HepG2 (cell line): ENCODE measurements around the gene ASL. TPM values are rescaled to one million over a fixed set of nuclear protein-coding genes. Genes with fewer than 3 reads are reported as not detected.
A peak's percentile ranks its signal among the peaks of the same experiment; 100 is the strongest.

ENCODE experiments used
- CREM ChIP-seq, 2 experiments: sonication (generic) in 1 of 2; formaldehyde crosslinking in 1 of 2; IDR thresholded peaks; 2 replicates each; pipeline versions ENCODE4 v1.4.0 to v1.6.1; 2016 to 2020; ENCODE audit warnings: antibody characterized with exemption in 1 of 2, mild to moderate bottlenecking in 1 of 2, missing genetic modification reagents in 1 of 2
- DNMT3B ChIP-seq: conservative IDR thresholded peaks from 2 replicates; pipeline ENCODE4 v1.6.1; 2016; ENCODE audit warnings: missing biosample characterization, control low read depth
- KDM3A ChIP-seq: IDR thresholded peaks from 2 replicates; pipeline ENCODE4 v1.6.1; 2018; ENCODE audit warnings: low read depth, missing compliant biosample characterization
- MXI1 ChIP-seq: IDR thresholded peaks from 3 replicates; pipeline ENCODE4 v1.6.1; 2012; ENCODE audit warnings: low read depth, low read length, inconsistent platforms, borderline replicate concordance
- NCOA2 ChIP-seq: sonication (generic); formaldehyde crosslinking; IDR thresholded peaks from 2 replicates; pipeline ENCODE4 v1.8.0; 2022; ENCODE audit warnings: inconsistent platforms
- SMAD3 ChIP-seq: sonication (generic); formaldehyde crosslinking; IDR thresholded peaks from 2 replicates; pipeline ENCODE4 v1.4.0; 2020; ENCODE audit warnings: missing genetic modification reagents
- YEATS2 ChIP-seq: sonication (generic); formaldehyde crosslinking; IDR thresholded peaks from 2 replicates; pipeline ENCODE4 v1.4.0; 2020; ENCODE audit warnings: missing genetic modification reagents, borderline replicate concordance
- ZFX ChIP-seq: sonication (generic); formaldehyde crosslinking; IDR thresholded peaks from 2 replicates; pipeline ENCODE4 v1.4.0; 2020; ENCODE audit warnings: mild to moderate bottlenecking, low read depth, missing genetic modification reagents, moderate library complexity
- ZNF460 ChIP-seq: sonication (generic); formaldehyde crosslinking; IDR thresholded peaks from 2 replicates; pipeline ENCODE4 v1.5.1; 2020; ENCODE audit warnings: missing genetic modification reagents, mild to moderate bottlenecking, borderline replicate concordance
- ZNF652 ChIP-seq: IDR thresholded peaks from 2 replicates; pipeline ENCODE4 v1.6.1; 2016; ENCODE audit warnings: low read depth, borderline replicate concordance
- ZNF839 ChIP-seq: sonication (generic); formaldehyde crosslinking; IDR thresholded peaks from 2 replicates; pipeline ENCODE4 v1.4.0; 2020; ENCODE audit warnings: missing genetic modification reagents, mild to moderate bottlenecking, borderline replicate concordance
- polyA plus RNA-seq, 8 experiments: library from polyadenylated mRNA; depleted of rRNA in 3 of 8; stranded (reverse) in 7 of 8; unstranded in 1 of 8; fragments of >200 nt; fragmentation: Illumina TruSeq in 4 of 8; extraction: Trizol in 4 of 8; gene quantifications; 2 replicates each; pipeline versions ENCODE4 v1.2.1 to v1.2.3, GENCODE V29; 2011 to 2016; ENCODE audit warnings: low read depth in 4 of 8, missing spikeins in 1 of 8, mixed read lengths in 1 of 8; ENCODE audit not compliant: insufficient read depth in 1 of 8
- total RNA-seq, 5 experiments: library from RNA; depleted of rRNA; stranded (reverse); fragments of >200 nt; fragmentation: Illumina TruSeq; extraction: Trizol; gene quantifications; 2 replicates each; pipeline ENCODE4 v1.2.3, GENCODE V29; 2016; ENCODE audit warnings: low read depth in 1 of 5
- TF ChIP-seq, protein P1 (sequence below): IDR thresholded peaks from 2 replicates; pipeline ENCODE4 v1.6.1; 2016; ENCODE audit warnings: mild to moderate bottlenecking
- TF ChIP-seq, protein P2 (sequence below): sonication (generic); formaldehyde crosslinking; IDR thresholded peaks from 2 replicates; pipeline ENCODE4 v1.8.0; 2022; ENCODE audit warnings: missing genetic modification reagents, mild to moderate bottlenecking, inconsistent platforms, borderline replicate concordance
- TF ChIP-seq, protein P3 (sequence below): sonication (generic); formaldehyde crosslinking; IDR thresholded peaks from 2 replicates; pipeline ENCODE4 v1.5.0; 2020; ENCODE audit warnings: mild to moderate bottlenecking, missing genetic modification reagents
- TF ChIP-seq, protein P4 (sequence below): IDR thresholded peaks from 2 replicates; pipeline ENCODE4 v1.6.1; 2016; ENCODE audit warnings: low read depth
- TF ChIP-seq, protein P5 (sequence below): sonication (generic); formaldehyde crosslinking; IDR thresholded peaks from 2 replicates; pipeline ENCODE4 v1.4.0; 2020; ENCODE audit warnings: missing genetic modification reagents
- TF ChIP-seq, protein P6 (sequence below): IDR thresholded peaks from 2 replicates; pipeline ENCODE4 v1.6.1; 2018; ENCODE audit warnings: missing genetic modification reagents
- TF ChIP-seq, protein P7 (sequence below): sonication (generic); formaldehyde crosslinking; IDR thresholded peaks from 2 replicates; pipeline ENCODE4 v1.4.0; 2020; ENCODE audit warnings: missing genetic modification reagents

ASL gene
- total and polyA plus RNA-seq, 2 of the 13 experiments (the other 11 are each of a cell fraction or from before 2014, with no cell fraction given) = 71.4 to 96.5 TPM

DNA sequence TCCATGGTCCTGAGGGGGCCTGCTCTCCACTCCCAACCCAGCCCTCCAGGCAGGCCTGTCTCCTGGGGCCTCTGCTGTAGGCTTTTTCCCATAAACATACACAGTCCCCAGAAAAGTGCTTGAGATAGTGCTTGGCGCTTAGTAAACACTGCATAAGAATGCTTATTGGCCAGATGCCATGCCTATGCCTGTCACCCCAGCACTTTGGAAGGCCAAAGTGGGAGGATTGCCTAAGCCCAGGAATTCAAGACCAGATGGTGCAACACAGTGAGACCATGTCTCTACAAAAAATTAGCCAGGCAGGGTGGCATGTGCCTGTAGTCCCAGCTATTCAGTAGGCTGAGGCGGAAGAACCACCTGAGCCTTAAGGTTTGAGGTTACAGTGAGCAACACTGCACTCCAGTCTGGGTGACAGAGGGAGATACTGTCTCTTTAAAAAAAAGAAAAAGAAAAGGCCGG is 24.6 kb upstream of the ASL start (continued):
- TF ChIP-seq, protein P1, sequence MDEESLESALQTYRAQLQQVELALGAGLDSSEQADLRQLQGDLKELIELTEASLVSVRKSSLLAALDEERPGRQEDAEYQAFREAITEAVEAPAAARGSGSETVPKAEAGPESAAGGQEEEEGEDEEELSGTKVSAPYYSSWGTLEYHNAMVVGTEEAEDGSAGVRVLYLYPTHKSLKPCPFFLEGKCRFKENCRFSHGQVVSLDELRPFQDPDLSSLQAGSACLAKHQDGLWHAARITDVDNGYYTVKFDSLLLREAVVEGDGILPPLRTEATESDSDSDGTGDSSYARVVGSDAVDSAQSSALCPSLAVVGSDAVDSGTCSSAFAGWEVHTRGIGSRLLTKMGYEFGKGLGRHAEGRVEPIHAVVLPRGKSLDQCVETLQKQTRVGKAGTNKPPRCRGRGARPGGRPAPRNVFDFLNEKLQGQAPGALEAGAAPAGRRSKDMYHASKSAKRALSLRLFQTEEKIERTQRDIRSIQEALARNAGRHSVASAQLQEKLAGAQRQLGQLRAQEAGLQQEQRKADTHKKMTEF (CRISPR knock-in tag) = 0 out of 2 replicates have a peak, but pooled peaks have one; percentile 26
- TF ChIP-seq NCOA2 (CRISPR knock-in tag) (peak; percentile 61), YEATS2 (peak; percentile 37; the same call in 1 of the 2 replicates), DNMT3B (0 out of 2 replicates have a peak, but pooled peaks have one; percentile 49), MXI1 (no peak), SMAD3 (CRISPR knock-in tag) (peak; percentile 61; the same call in 1 of the 2 replicates), ZNF652 (CRISPR knock-in tag) (no peak), ZFX (peak; percentile 33; the same call in 1 of the 2 replicates), CREM (IDR thresholded peaks at IDR 0.05) (no peak), CREM (CRISPR knock-in tag; IDR thresholded peaks at IDR 0.05) (no peak), ZNF839 (CRISPR knock-in tag) (no peak), KDM3A (no peak), ZNF460 (no peak)
- TF ChIP-seq, protein P2, sequence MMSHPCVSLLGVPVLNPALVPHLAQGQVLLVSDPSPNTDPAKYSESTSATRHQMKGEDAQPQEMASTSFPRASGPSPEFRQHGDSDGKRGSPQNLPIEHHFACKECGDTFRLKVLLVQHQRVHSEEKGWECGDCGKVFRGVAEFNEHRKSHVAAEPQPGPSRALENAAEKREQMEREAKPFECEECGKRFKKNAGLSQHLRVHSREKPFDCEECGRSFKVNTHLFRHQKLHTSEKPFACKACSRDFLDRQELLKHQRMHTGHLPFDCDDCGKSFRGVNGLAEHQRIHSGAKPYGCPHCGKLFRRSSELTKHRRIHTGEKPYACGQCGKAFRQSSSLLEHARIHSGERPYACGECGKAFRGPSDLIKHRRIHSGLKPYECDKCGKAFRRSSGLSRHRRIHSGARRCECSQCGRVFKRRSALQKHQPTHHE = no peak
- TF ChIP-seq, protein P3, sequence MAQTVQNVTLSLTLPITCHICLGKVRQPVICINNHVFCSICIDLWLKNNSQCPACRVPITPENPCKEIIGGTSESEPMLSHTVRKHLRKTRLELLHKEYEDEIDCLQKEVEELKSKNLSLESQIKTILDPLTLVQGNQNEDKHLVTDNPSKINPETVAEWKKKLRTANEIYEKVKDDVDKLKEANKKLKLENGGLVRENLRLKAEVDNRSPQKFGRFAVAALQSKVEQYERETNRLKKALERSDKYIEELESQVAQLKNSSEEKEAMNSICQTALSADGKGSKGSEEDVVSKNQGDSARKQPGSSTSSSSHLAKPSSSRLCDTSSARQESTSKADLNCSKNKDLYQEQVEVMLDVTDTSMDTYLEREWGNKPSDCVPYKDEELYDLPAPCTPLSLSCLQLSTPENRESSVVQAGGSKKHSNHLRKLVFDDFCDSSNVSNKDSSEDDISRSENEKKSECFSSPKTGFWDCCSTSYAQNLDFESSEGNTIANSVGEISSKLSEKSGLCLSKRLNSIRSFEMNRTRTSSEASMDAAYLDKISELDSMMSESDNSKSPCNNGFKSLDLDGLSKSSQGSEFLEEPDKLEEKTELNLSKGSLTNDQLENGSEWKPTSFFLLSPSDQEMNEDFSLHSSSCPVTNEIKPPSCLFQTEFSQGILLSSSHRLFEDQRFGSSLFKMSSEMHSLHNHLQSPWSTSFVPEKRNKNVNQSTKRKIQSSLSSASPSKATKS (CRISPR knock-in tag) = no peak
- TF ChIP-seq, protein P4, sequence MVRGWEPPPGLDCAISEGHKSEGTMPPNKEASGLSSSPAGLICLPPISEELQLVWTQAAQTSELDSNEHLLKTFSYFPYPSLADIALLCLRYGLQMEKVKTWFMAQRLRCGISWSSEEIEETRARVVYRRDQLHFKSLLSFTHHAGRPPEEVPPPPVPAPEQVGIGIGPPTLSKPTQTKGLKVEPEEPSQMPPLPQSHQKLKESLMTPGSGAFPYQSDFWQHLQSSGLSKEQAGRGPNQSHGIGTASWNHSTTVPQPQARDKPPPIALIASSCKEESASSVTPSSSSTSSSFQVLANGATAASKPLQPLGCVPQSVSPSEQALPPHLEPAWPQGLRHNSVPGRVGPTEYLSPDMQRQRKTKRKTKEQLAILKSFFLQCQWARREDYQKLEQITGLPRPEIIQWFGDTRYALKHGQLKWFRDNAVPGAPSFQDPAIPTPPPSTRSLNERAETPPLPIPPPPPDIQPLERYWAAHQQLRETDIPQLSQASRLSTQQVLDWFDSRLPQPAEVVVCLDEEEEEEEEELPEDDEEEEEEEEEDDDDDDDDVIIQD (CRISPR knock-in tag) = no peak
- TF ChIP-seq, protein P5, sequence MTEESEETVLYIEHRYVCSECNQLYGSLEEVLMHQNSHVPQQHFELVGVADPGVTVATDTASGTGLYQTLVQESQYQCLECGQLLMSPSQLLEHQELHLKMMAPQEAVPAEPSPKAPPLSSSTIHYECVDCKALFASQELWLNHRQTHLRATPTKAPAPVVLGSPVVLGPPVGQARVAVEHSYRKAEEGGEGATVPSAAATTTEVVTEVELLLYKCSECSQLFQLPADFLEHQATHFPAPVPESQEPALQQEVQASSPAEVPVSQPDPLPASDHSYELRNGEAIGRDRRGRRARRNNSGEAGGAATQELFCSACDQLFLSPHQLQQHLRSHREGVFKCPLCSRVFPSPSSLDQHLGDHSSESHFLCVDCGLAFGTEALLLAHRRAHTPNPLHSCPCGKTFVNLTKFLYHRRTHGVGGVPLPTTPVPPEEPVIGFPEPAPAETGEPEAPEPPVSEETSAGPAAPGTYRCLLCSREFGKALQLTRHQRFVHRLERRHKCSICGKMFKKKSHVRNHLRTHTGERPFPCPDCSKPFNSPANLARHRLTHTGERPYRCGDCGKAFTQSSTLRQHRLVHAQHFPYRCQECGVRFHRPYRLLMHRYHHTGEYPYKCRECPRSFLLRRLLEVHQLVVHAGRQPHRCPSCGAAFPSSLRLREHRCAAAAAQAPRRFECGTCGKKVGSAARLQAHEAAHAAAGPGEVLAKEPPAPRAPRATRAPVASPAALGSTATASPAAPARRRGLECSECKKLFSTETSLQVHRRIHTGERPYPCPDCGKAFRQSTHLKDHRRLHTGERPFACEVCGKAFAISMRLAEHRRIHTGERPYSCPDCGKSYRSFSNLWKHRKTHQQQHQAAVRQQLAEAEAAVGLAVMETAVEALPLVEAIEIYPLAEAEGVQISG (CRISPR knock-in tag) = no peak
- TF ChIP-seq, protein P6, sequence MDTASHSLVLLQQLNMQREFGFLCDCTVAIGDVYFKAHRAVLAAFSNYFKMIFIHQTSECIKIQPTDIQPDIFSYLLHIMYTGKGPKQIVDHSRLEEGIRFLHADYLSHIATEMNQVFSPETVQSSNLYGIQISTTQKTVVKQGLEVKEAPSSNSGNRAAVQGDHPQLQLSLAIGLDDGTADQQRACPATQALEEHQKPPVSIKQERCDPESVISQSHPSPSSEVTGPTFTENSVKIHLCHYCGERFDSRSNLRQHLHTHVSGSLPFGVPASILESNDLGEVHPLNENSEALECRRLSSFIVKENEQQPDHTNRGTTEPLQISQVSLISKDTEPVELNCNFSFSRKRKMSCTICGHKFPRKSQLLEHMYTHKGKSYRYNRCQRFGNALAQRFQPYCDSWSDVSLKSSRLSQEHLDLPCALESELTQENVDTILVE (CRISPR knock-in tag) = 0 out of 2 replicates have a peak, but pooled peaks have one; percentile 26
- TF ChIP-seq, protein P7, sequence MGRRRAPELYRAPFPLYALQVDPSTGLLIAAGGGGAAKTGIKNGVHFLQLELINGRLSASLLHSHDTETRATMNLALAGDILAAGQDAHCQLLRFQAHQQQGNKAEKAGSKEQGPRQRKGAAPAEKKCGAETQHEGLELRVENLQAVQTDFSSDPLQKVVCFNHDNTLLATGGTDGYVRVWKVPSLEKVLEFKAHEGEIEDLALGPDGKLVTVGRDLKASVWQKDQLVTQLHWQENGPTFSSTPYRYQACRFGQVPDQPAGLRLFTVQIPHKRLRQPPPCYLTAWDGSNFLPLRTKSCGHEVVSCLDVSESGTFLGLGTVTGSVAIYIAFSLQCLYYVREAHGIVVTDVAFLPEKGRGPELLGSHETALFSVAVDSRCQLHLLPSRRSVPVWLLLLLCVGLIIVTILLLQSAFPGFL (CRISPR knock-in tag) = no peak
